Upper lobe of left lung (tissue), 6 donors: Measurements from ENCODE around the gene OR11A1. TPM values are rescaled to one million over a fixed set of nuclear protein-coding genes. Genes with fewer than 3 reads are reported as not detected.
"Not testable (repeated sequence)": the region's sequence is repeated elsewhere in the genome, so short reads cannot be mapped to it uniquely, and the experiment has no call there.

Experiments used
- ATAC-seq, 2 donors: fragments of 200-7000 bp; cut with Tn5 transposase; one replicate each; pipeline ENCODE4 v1.9.1; 2022; ENCODE audit warnings: mild to moderate bottlenecking in 2 of 2, moderate library complexity in 2 of 2; ENCODE audit not compliant: low FRiP score in 2 of 2
- DNase-seq, 2 donors: peaks; one replicate each; pipeline ENCODE4 v3.0.0-alpha.2; 2019 to 2020
- H3K27ac ChIP-seq, 4 donors: fragments of 200-600 bp; sonication (generic); one replicate each; pipeline ENCODE4 v1.5.1; 2016 to 2019
- H3K27me3 ChIP-seq, 4 donors: fragments of 200-600 bp; sonication (generic); one replicate each; pipeline ENCODE4 v1.5.1; 2017 to 2019
- H3K36me3 ChIP-seq, 4 donors: fragments of 200-600 bp; sonication (generic); one replicate each; pipeline ENCODE4 v1.5.1; 2016 to 2019
- H3K4me1 ChIP-seq, 4 donors: fragments of 200-600 bp; sonication (generic); one replicate each; pipeline ENCODE4 v1.5.1; 2018 to 2019
- H3K4me3 ChIP-seq, 4 donors: fragments of 200-600 bp; sonication (generic); one replicate each; pipeline ENCODE4 v1.5.1; 2017 to 2019; ENCODE audit warnings: mild to moderate bottlenecking in 2 of 4, moderate library complexity in 1 of 4
- H3K9me3 ChIP-seq, 4 donors: fragments of 200-600 bp; sonication (generic); one replicate each; pipeline ENCODE4 v1.5.1; 2018 to 2019
- CTCF ChIP-seq, 6 experiments: fragments of 450-650 bp in 4 of 6; fragments of 200-600 bp in 2 of 6; sonication (generic) in 2 of 6; IDR thresholded peaks; one replicate each; pipeline ENCODE4 v1.5.1; 2016 to 2019; ENCODE audit warnings: antibody characterized with exemption in 6 of 6
- EP300 ChIP-seq, 4 donors: sonication (generic); formaldehyde crosslinking; IDR thresholded peaks; one replicate each; pipeline ENCODE4 v1.5.1; 2017; ENCODE audit warnings: antibody characterized with exemption in 4 of 4, control low read depth in 2 of 4
- POLR2A ChIP-seq, 4 donors: fragments of 450-650 bp; IDR thresholded peaks; one replicate each; pipeline ENCODE4 v1.5.1; 2016 to 2017; ENCODE audit warnings: antibody characterized with exemption in 4 of 4, mild to moderate bottlenecking in 2 of 4
- POLR2AphosphoS5 ChIP-seq, 2 donors: sonication (generic); formaldehyde crosslinking; IDR thresholded peaks; one replicate each; pipeline ENCODE4 v1.5.1; 2017; ENCODE audit warnings: antibody characterized with exemption in 2 of 2
- WGBS, 2 donors: methylation state at CpG; one replicate each; pipeline ENCODE4 v1.1.5; 2017 to 2018; 5-methylcytosine and 5-hydroxymethylcytosine counted together
- total RNA-seq, 6 donors: library from RNA; depleted of rRNA in 4 of 6; stranded (reverse); fragments of >200 nt in 4 of 6; gene quantifications; one replicate each; pipeline versions ENCODE4 v1.1.0 to v1.2.1, GENCODE V29; 2016 to 2021
- donor health status: DM: no; HTN: no; CAD: no; lungs with moderate emphysema.
- donor health status: DM: no; HTN: yes; CAD: no; lungs with severe emphysema.

OR11A1 gene
- total RNA-seq, 6 donors from 2014 or later, result not detected

- Histone ChIP-seq H3K27ac (no peak within 1 kb of the TSS), H3K4me3 (no peak within 1 kb of the TSS), H3K9me3 (no peaks in the 10 kb centered on the region), H3K27me3 (no peaks in the 10 kb centered on the region), H3K36me3 (no peaks in the 10 kb centered on the region), H3K4me1 (no peaks in the 10 kb centered on the region)
- DNase-seq (no peak), ATAC-seq (no peak)
- TF ChIP-seq EP300 (IDR thresholded peaks at IDR 0.05) (no peak), POLR2A (IDR thresholded peaks at IDR 0.05) (no peak), POLR2AphosphoS5 (IDR thresholded peaks at IDR 0.05) (no peak), CTCF (IDR thresholded peaks at IDR 0.05) (no peak)
Measured at GRCh38 chr6:29439006-29439405, 17.9 kb downstream of the OR11A1 start, which contains the start of gene OR10C1. Gene OR10C1 (plus strand): TSS chr6:29439306. CDS start chr6:29440016, 710 bp downstream.

- not testable (repeated sequence) for H3K4me3 ChIP-seq, H3K27me3 ChIP-seq, H3K36me3 ChIP-seq, H3K4me1 ChIP-seq, H3K9me3 ChIP-seq, ATAC-seq, H3K27ac ChIP-seq
- WGBS, 2 donors, result 60 to 69% methylated on average over 18 of the region's 18 CpGs
- DNase-seq, result peak in 1 of 2 donors; percentile 60
Measured at GRCh38 chr6:29436730-29437129, 20.1 kb downstream of the OR11A1 start.

- Histone ChIP-seq H3K27me3 (no peaks in the 10 kb centered on the region), H3K27ac (no peak overlapping the region), H3K4me1 (no peaks in the 10 kb centered on the region), H3K9me3 (no peaks in the 10 kb centered on the region), H3K36me3 (no peaks in the 10 kb centered on the region), H3K4me3 (no peak overlapping the region)
- TF ChIP-seq POLR2A (IDR thresholded peaks at IDR 0.05) (no peak), POLR2AphosphoS5 (IDR thresholded peaks at IDR 0.05) (no peak), CTCF (IDR thresholded peaks at IDR 0.05) (no peak), EP300 (IDR thresholded peaks at IDR 0.05) (no peak)
- ATAC-seq (no peak), DNase-seq (no peak)
- WGBS, 2 donors, result 92 to 96% methylated on average over 3 of the region's 3 CpGs
Measured at GRCh38 chr6:29426654-29427053, 30.2 kb downstream of the OR11A1 start.

GRCh38 chr6:29425075-29425474 is 31.8 kb downstream of the OR11A1 start:
- H3K9me3 ChIP-seq, result peaks cover 0 to 3% (median 0%) of the 10 kb centered on the region in 4 donors
- no peaks in the 10 kb centered on the region for H3K27me3 ChIP-seq
- ATAC-seq, result no peak
- H3K4me1 ChIP-seq, result no peaks in the 10 kb centered on the region
- no peak for DNase-seq
- H3K27ac ChIP-seq, result no peak overlapping the region
- no peaks in the 10 kb centered on the region for H3K36me3 ChIP-seq
- TF ChIP-seq POLR2AphosphoS5 (IDR thresholded peaks at IDR 0.05), result no peak
- TF ChIP-seq CTCF (IDR thresholded peaks at IDR 0.05), result no peak
- no peak for TF ChIP-seq EP300 (IDR thresholded peaks at IDR 0.05)
- no peak for TF ChIP-seq POLR2A (IDR thresholded peaks at IDR 0.05)
- WGBS, 2 donors, result 36 to 58% methylated on average over 1 of the region's 1 CpG
- H3K4me3 ChIP-seq, result no peak overlapping the region

- no peak for ATAC-seq
- H3K9me3 ChIP-seq, result peaks cover 0 to 3% (median 0%) of the 10 kb centered on the region in 4 donors
- 42 to 53% methylated on average over 2 of the region's 2 CpGs for WGBS, 2 donors
- H3K27me3 ChIP-seq, result no peaks in the 10 kb centered on the region
- no peak for TF ChIP-seq POLR2AphosphoS5 (IDR thresholded peaks at IDR 0.05)
- TF ChIP-seq POLR2A (IDR thresholded peaks at IDR 0.05), result no peak
- no peak for DNase-seq
- H3K4me3 ChIP-seq, result no peak overlapping the region
- no peaks in the 10 kb centered on the region for H3K4me1 ChIP-seq
- no peak overlapping the region for H3K27ac ChIP-seq
- H3K36me3 ChIP-seq, result no peaks in the 10 kb centered on the region
Measured at GRCh38 chr6:29424575-29424974, 32.3 kb downstream of the OR11A1 start.

- Histone ChIP-seq H3K36me3 (no peaks in the 10 kb centered on the region), H3K27me3 (no peaks in the 10 kb centered on the region), H3K27ac (no peak overlapping the region), H3K9me3 (peaks cover 0 to 3% (median 0%) of the 10 kb centered on the region in 4 donors), H3K4me1 (no peaks in the 10 kb centered on the region), H3K4me3 (no peak overlapping the region)
- no peak for ATAC-seq
- no peak for TF ChIP-seq EP300 (IDR thresholded peaks at IDR 0.05)
- TF ChIP-seq POLR2AphosphoS5 (IDR thresholded peaks at IDR 0.05), result no peak
- no peak for TF ChIP-seq CTCF (IDR thresholded peaks at IDR 0.05)
- no peak for TF ChIP-seq POLR2A (IDR thresholded peaks at IDR 0.05)
- 92 to 97% methylated on average over 2 of the region's 2 CpGs for WGBS, 2 donors
- DNase-seq, result no peak
Measured at GRCh38 chr6:29424168-29424567, 32.7 kb downstream of the OR11A1 start.
